ENCODE data around the gene ZNF552.
"Not testable (repeated sequence)": the region's sequence is repeated elsewhere in the genome, so short reads cannot be mapped to it uniquely, and the experiment has no call there.

The ZNF552 gene

GRCh38 chr19:57814505-57815246 is at the start of gene ZNF552:
Gene ZNF552, minus strand, starts transcription at chr19:57814913. Its CDS starts 170 bp downstream, at chr19:57814743.
- peak; percentile 89 for DNase-seq

DNA sequence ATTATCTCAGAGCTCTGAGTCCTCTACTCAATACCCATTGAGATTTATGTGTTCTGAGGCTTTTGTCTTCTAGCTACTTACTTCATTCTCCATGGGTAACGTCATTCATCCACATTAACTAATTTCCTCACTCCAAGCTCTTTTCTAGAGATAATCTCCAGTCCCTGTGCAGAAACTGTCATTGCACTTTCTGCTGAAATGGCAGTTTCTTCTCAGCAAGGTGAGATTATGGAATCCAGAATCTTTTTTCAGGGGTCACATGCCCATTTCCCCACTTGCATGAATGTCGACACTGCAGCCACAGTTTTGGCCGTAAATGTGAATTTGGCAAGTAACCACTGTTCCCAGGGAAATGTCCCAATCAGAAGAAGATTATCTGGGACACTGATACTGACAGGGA is 47.6 kb upstream of the ZNF552 start:
- DNase-seq: not testable (repeated sequence)

DNA sequence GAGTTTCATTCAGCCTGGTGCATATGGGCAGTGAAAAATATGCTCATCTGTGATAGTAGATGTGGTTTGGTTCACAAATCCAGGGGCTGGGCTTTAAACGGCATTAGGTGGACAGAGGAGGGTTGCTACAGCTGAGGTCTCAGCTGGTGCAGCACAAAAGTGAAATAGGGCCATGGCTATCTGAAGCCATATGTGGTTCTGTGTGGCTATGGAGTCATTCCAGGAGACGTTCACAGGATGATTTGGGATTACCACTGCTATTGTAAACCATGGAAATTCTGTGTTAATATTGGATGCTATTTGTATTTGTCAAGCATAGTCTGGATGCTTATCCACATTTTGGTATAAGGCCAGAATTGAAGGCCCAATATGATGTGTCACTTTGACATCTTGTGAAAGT is 39.4 kb upstream of the ZNF552 start:
- not testable (repeated sequence) for DNase-seq

GRCh38 chr19:57851812-57852603 is 37.3 kb upstream of the ZNF552 start:
- not testable (repeated sequence) for DNase-seq

GRCh38 chr19:57850553-57851017 is 35.9 kb upstream of the ZNF552 start:
- peak; percentile 38 for DNase-seq

GRCh38 chr19:57849666-57850473 is 35.2 kb upstream of the ZNF552 start, which contains the start of gene ZNF587:
Gene ZNF587, plus strand, starts transcription at chr19:57849859. Its CDS starts 180 bp downstream, at chr19:57850039.
- peak; percentile 81 for DNase-seq

DNA sequence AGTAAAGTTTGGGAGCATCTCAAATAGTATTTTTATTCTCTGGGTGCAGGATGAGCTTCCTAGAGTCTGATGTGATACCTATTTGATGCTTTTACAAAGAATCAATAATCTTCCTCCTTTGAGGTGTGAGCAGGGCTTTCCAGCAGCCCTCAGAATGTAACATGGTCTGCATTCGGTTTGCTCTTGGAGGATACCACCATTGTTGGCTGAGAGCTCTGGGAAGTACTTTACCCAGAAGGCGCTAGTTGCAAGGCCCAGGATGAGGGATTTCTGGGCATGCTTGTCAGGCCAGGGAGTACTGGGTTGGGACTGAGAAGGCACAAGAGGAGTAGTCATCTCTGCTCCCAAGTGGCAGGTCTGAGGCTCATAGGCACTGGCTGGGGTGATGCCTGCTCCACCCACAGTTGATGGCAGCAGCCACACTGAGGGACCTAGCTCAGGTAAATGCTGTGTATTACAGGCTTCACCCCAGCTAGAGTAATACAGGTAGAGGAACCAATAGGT is 34.5 kb upstream of the ZNF552 start:
- not testable (repeated sequence) for DNase-seq

GRCh38 chr19:57847164-57847563 is 32.5 kb upstream of the ZNF552 start:
- not testable (repeated sequence) for DNase-seq

- no peak for DNase-seq
These were observed 26.5 kb upstream of the ZNF552 start for GRCh38 chr19:57841122-57841763.

DNA sequence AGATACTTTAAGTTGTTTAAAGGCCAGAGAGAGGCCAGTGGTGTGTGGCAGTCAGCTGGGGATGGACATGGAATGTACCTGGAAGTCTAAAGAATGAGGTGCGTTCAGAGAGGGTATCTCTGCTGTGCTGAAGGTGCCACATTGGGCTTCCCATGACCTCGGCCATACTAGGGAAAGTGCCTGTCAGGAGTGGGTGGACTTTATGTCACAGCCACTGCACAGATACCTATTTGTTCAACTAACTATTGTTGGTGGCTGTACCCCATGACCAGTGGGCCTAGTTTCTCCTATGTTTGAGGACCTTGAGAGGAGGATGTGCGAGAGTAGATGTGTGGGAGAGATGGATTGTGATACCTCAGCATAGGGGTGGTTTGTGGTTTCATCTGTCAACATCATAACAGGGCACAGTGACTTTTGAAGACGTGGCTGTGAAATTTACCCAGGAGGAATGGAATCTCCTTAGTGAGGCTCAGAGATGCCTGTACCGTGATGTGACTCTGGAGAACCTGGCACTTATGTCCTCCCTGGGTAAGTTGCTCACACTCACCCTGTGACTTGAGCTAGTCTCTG is 24.0 kb upstream of the ZNF552 start:
- DNase-seq: not testable (repeated sequence)

GRCh38 chr19:57836991-57837390 is 22.3 kb upstream of the ZNF552 start:
- not testable (repeated sequence) for DNase-seq

DNA sequence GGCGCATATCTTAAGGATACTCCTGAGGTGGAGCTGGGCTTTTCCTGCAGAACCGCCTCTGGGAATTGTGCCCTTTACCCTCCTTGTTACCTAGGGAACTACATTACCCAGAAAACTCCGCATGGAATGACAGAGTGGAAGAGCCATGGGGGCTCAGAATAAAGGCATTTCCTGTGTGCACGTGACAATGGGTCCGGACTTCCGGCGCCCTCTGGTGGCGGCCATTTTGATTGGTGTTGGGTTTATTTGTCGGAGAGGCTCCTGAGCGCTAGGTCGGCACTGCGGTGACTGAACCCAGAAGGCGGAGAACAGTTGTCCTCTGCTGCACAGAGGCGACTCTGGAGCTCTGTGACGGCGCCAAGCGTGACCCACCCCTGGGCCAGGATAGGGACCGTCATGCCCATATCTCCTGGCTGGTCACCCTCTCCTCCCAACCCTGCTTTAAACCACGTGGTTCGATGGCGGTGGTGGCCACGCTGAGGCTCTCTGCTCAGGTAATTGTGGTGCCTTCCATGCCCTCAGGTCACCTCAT is 15.4 kb upstream of the ZNF552 start, which contains the start of gene ZNF587B:
TSS of gene ZNF587B (plus strand) at position 229 of the 532 bp plus-strand sequence. CDS start at position 459, 230 bp downstream.
- DNase-seq: no peak

- DNase-seq: no peak
These were observed 14.6 kb upstream of the ZNF552 start for GRCh38 chr19:57829316-57829715.

DNA sequence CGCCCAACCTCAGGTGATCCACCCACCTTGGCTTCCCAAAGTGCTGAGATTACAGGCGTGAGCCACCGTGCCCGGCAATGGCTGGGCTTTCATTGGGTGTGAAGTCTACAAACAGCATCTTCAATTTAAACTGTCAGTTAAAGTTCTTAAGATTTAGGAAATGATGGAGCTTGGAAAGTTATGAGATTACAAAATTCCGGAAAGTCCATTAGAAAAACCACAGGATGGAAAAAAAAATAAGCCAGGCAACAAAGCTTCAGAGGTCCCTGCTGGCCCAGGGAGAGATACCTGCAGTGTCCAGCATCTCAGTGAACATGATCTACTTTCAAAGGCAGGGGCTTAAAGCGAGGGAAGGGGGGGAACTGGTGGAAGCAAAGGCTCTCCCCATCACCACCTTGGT is 10.8 kb upstream of the ZNF552 start:
- no peak for DNase-seq

DNA sequence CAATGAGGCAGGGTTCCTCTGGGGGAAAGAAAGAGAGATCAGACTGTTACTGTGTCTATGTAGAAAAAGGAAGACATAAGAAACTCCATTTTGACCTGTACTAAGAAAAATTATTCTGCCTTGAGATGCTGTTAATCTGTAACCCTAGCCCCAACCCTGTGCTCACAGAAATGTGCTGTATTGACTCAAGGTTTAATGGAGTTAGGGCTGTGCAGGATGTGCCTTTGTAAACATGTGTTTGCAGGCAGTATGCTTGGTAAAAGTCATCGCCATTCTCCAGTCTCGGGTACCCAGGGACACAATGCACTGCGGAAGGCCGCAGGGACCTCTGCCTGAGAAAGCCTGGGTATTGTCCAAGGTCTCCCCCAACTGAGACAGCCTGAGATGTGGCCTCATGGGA is 8.9 kb upstream of the ZNF552 start:
- DNase-seq: not testable (repeated sequence)

DNA sequence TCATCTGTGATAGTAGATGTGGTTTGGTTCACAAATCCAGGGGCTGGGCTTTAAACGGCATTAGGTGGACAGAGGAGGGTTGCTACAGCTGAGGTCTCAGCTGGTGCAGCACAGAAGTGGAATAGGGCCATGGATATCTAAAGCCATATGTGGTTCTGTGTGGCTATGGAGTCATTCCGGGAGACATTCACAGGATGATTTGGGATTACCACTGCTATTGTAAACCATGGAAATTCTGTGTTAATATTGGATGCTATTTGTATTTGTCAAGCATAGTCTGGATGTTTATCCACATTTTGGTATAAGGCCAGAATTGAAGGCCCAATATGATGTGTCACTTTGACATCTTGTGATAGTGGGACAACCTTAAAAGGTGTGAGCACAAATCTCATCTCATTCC is 8.4 kb upstream of the ZNF552 start:
- not testable (repeated sequence) for DNase-seq

- not testable (repeated sequence) for DNase-seq
These were observed 6.8 kb upstream of the ZNF552 start for GRCh38 chr19:57821501-57821900.

DNA sequence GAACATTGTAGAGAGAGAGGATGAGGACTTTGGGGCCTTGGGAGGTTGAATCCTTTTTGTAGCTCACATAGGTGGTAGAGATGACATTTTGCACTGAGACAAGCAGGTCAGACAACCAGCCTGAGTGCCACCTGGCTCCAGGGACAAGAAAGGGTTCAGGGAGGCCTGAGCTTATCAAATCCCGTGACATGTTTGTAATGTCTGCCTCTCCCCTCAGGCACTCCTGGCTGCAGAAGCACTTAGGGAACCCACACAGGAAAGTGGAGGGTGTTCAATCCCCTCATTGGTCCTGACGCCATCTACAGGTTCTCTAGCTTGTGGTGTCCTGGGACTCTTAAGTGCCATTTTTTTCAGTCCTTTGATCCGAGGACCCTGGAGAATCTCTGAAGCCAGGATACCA is 6.4 kb upstream of the ZNF552 start:
- not testable (repeated sequence) for DNase-seq

- DNase-seq: no peak
These were observed 5.9 kb upstream of the ZNF552 start for GRCh38 chr19:57820599-57820998.

DNA sequence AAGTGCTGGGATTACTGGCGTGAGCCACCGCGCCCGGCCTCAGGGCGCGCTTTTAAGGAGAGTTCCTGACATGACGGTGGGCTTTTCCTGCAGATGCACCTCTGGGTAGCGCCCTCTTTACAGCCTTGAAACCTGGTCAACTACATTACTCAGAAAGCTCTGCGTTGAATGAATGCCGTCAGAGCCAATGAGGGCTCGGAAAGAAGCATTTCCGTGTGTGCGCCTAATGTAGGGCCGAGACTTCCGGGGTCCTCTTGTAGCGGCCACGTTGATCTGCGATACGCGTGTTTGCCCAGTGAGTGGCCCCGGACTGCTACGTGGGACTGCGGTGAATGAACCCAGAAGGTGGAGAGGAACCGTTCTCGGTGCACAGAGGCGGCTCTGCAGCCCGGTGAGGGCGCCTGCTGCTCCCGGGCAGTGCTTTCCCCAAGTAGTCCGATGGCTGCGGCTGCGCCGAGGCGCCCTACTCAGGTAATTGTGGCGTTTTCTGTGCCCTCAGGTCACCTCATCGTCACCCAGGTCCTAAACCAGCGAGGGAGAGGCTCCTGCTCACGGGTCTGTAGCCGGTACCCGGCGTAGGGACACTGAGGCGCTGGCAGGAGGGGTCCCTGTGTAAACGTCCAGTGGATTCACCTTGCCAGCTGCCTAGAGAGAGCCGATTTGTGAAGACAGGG is 4.9 kb upstream of the ZNF552 start:
- peak; percentile 95 for DNase-seq

GRCh38 chr19:57818378-57818777 is 3.7 kb upstream of the ZNF552 start:
- DNase-seq: no peak
